Measurements from ENCODE around the gene CLEC16A.

GRCh38 chr16:11064202-11064540 is 119.8 kb downstream of the CLEC16A start:
- TF ChIP-seq, protein P1, sequence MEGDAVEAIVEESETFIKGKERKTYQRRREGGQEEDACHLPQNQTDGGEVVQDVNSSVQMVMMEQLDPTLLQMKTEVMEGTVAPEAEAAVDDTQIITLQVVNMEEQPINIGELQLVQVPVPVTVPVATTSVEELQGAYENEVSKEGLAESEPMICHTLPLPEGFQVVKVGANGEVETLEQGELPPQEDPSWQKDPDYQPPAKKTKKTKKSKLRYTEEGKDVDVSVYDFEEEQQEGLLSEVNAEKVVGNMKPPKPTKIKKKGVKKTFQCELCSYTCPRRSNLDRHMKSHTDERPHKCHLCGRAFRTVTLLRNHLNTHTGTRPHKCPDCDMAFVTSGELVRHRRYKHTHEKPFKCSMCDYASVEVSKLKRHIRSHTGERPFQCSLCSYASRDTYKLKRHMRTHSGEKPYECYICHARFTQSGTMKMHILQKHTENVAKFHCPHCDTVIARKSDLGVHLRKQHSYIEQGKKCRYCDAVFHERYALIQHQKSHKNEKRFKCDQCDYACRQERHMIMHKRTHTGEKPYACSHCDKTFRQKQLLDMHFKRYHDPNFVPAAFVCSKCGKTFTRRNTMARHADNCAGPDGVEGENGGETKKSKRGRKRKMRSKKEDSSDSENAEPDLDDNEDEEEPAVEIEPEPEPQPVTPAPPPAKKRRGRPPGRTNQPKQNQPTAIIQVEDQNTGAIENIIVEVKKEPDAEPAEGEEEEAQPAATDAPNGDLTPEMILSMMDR (IDR thresholded peaks at IDR 0.05) = no peak
- no peak for TF ChIP-seq POLR2AphosphoS5 (IDR thresholded peaks at IDR 0.05)
- TF ChIP-seq POLR2A (IDR thresholded peaks at IDR 0.05) = no peak
- TF ChIP-seq EP300 (IDR thresholded peaks at IDR 0.05) = no peak

Data from gastroesophageal sphincter (tissue), 3 donors.